ENCODE results near the gene KRT37. TPM values are rescaled to one million over a fixed set of nuclear protein-coding genes. Genes with fewer than 3 reads are reported as not detected.
"Not testable (repeated sequence)": the region's sequence is repeated elsewhere in the genome, so short reads cannot be mapped to it uniquely, and the experiment has no call there.

The KRT37 gene
- total RNA-seq, 1 donor from 2014 or later = not detected

DNA sequence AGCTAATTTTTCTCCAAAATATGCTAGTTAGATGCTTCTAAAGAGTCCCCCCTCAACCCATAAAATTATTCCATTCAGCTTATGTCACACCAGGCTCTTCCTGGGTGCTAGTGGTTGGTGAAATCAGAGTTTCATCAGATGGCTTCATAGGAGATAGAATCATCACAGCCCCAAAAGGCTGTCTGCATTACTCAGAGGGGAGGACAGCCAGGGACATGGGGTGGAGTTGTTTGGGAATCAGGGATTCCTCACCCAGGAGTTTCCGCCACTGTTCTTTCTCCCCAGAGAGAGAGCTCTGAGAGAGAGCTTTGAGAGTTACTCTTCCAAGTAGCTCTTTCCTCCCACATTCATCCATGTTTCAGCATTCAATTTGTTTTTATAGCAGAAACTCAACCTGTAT lies 42.0 kb downstream of the KRT37 start:
- H3K27me3 Mint-ChIP-seq = peaks cover 6% of the 10 kb centered on the region
- no peak overlapping the region for H3K27ac Mint-ChIP-seq
- no peaks in the 10 kb centered on the region for H3K36me3 Mint-ChIP-seq
- TF ChIP-seq, protein P1, sequence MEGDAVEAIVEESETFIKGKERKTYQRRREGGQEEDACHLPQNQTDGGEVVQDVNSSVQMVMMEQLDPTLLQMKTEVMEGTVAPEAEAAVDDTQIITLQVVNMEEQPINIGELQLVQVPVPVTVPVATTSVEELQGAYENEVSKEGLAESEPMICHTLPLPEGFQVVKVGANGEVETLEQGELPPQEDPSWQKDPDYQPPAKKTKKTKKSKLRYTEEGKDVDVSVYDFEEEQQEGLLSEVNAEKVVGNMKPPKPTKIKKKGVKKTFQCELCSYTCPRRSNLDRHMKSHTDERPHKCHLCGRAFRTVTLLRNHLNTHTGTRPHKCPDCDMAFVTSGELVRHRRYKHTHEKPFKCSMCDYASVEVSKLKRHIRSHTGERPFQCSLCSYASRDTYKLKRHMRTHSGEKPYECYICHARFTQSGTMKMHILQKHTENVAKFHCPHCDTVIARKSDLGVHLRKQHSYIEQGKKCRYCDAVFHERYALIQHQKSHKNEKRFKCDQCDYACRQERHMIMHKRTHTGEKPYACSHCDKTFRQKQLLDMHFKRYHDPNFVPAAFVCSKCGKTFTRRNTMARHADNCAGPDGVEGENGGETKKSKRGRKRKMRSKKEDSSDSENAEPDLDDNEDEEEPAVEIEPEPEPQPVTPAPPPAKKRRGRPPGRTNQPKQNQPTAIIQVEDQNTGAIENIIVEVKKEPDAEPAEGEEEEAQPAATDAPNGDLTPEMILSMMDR (conservative IDR thresholded peaks at IDR 0.05) = no peak
- no peak overlapping the region for H3K4me3 Mint-ChIP-seq
- no peak for DNase-seq (ENCODE audit: extremely low spot score, unreplicated experiment)
- H3K4me1 Mint-ChIP-seq (ENCODE audit: unreplicated experiment) = no peaks in the 10 kb centered on the region
- H3K9me3 Mint-ChIP-seq = peaks cover 7% of the 10 kb centered on the region

DNA sequence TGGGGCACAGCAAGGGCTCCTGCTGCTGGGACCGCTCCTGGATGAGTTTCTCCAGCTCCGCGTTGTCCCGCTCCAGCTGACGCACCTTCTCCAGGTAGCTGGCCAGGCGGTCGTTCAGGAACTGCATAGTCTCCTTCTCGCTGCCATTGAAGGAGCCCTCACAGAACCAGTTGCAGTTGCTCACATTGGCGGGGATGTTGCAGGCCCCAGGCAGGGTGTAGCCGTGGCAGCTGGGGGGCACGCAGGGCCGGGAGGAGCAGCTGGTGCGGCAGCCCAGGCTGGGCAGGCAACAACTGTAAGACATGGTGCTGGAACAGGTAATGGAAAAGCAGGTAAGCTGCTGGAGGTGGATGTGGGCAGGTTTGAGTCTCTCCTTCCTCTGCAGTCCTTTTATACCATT lies 42.4 kb downstream of the KRT37 start, which contains the start of gene KRT34:
KRT34 (minus strand) TSS at position 364 of the 400 bp plus-strand sequence; CDS start at position 304, 60 bp downstream.
- not testable (repeated sequence) for DNase-seq (ENCODE audit: extremely low spot score, unreplicated experiment); H3K9me3 Mint-ChIP-seq; H3K4me3 Mint-ChIP-seq

DNA sequence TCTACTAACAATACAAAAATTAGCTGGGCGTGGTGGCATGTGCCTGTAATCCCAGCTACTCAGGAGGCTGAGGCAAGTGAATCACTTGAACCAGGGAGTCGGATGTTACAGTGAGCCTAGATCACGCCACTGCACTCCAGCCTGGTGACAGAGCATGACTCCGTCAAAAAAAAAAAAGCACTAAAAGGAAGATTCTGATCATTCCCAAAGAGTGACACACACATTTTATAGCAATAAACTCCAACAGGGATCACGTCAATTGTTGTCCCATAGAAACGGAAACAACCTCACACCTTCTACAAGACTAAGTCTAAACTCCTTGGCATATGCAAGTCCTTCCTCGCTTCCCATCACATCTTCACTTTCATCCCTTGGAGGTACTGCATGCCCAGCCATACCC lies 44.3 kb downstream of the KRT37 start:
- H3K4me3 Mint-ChIP-seq; H3K36me3 Mint-ChIP-seq; H3K9me3 Mint-ChIP-seq; H3K27ac Mint-ChIP-seq; H3K4me1 Mint-ChIP-seq (ENCODE audit: unreplicated experiment); DNase-seq (ENCODE audit: extremely low spot score, unreplicated experiment); H3K27me3 Mint-ChIP-seq: not testable (repeated sequence)

More for the DNA sequence above, 42.4 kb downstream of the KRT37 start, which contains the start of gene KRT34:
- not testable (repeated sequence) for H3K27me3 Mint-ChIP-seq; H3K4me1 Mint-ChIP-seq (ENCODE audit: unreplicated experiment); H3K27ac Mint-ChIP-seq; H3K36me3 Mint-ChIP-seq

DNA sequence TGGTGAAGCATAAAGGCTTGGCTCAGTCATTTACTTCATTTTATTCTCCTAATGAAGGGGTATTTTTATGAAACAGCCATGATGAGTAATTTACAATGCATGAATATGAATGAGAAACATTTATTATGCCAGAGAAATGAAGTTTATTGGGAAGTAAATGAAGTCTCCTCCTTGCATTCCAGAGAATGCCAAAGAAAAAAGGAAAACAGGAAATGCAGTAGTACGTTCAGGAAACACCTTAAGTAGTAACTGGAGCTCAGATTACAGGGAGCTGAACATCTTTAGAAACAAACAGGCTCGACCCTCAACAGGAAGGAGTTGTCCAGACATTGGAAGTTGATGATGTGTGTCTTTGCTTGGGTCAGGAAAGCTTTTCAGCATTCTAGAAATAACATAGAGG lies 46.8 kb downstream of the KRT37 start:
- no peaks in the 10 kb centered on the region for H3K4me1 Mint-ChIP-seq (ENCODE audit: unreplicated experiment)
- no peaks in the 10 kb centered on the region for H3K36me3 Mint-ChIP-seq
- no peak overlapping the region for H3K4me3 Mint-ChIP-seq
- H3K9me3 Mint-ChIP-seq = peaks cover 4% of the 10 kb centered on the region
- DNase-seq (ENCODE audit: extremely low spot score, unreplicated experiment) = no peak
- H3K27me3 Mint-ChIP-seq = peaks cover 8% of the 10 kb centered on the region
- no peak overlapping the region for H3K27ac Mint-ChIP-seq
- TF ChIP-seq, protein P1 (conservative IDR thresholded peaks at IDR 0.05) = no peak

Other genes starting within 250 kb of the KRT37 start
- gene KRTAP4-2, start 246.4 kb downstream of the KRT37 start, total RNA-seq (ENCODE audit: low replicate concordance) = not detected in 2 replicates
- not detected in 2 replicates for gene KRTAP4-1, start 239.7 kb downstream of the KRT37 start, total RNA-seq (ENCODE audit: low replicate concordance)
- not detected in 2 replicates for gene KRTAP9-1, start 234.7 kb downstream of the KRT37 start, total RNA-seq (ENCODE audit: low replicate concordance)
- gene KRTAP9-2, start 197.9 kb downstream of the KRT37 start, total RNA-seq (ENCODE audit: low replicate concordance) = not detected in 2 replicates
- not detected in 2 replicates for gene KRTAP9-3, start 192.1 kb downstream of the KRT37 start, total RNA-seq (ENCODE audit: low replicate concordance)
- gene KRTAP9-8, start 186.6 kb downstream of the KRT37 start, total RNA-seq (ENCODE audit: low replicate concordance) = not detected in 2 replicates
- not detected in 2 replicates for gene KRTAP9-4, start 174.9 kb downstream of the KRT37 start, total RNA-seq (ENCODE audit: low replicate concordance)
- not detected in 2 replicates for gene KRTAP9-9, start 169.2 kb downstream of the KRT37 start, total RNA-seq (ENCODE audit: low replicate concordance)
- not detected in 2 replicates for gene KRTAP9-6, start 159.2 kb downstream of the KRT37 start, total RNA-seq (ENCODE audit: low replicate concordance)
- gene KRTAP9-7, start 148.9 kb downstream of the KRT37 start, total RNA-seq (ENCODE audit: low replicate concordance) = not detected in 2 replicates
- gene KRTAP29-1, start 121.7 kb downstream of the KRT37 start, total RNA-seq (ENCODE audit: low replicate concordance) = not detected in 2 replicates
- not detected in 2 replicates for gene KRTAP16-1, start 115.3 kb downstream of the KRT37 start, total RNA-seq (ENCODE audit: low replicate concordance)
- gene KRTAP17-1, start 108.9 kb downstream of the KRT37 start, total RNA-seq (ENCODE audit: low replicate concordance) = not detected in 2 replicates
- 0.24 and 1.9 TPM in 2 replicates for gene KRT33A, start 73.8 kb downstream of the KRT37 start, total RNA-seq (ENCODE audit: low replicate concordance)
- not detected in 2 replicates for gene KRT33B, start 54.8 kb downstream of the KRT37 start, total RNA-seq (ENCODE audit: low replicate concordance)
- not detected in 2 replicates for gene KRT34, start 42.3 kb downstream of the KRT37 start, total RNA-seq (ENCODE audit: low replicate concordance)
- gene KRT31, start 27.0 kb downstream of the KRT37 start, total RNA-seq (ENCODE audit: low replicate concordance) = 0.79 TPM in 1 of 2 replicates, not detected in the other
- gene KRT38, start 16.4 kb upstream of the KRT37 start, total RNA-seq (ENCODE audit: low replicate concordance) = not detected in 2 replicates
- gene KRT32, start 42.8 kb upstream of the KRT37 start, total RNA-seq (ENCODE audit: low replicate concordance) = 0.17 and 0.83 TPM in 2 replicates
- gene KRT35, start 56.6 kb upstream of the KRT37 start, total RNA-seq (ENCODE audit: low replicate concordance) = not detected in 2 replicates
- gene KRT36, start 65.3 kb upstream of the KRT37 start, total RNA-seq (ENCODE audit: low replicate concordance) = 0.17 and 0.83 TPM in 2 replicates
- 869 and 1,618 TPM in 2 replicates for gene KRT13, start 81.0 kb upstream of the KRT37 start, total RNA-seq (ENCODE audit: low replicate concordance)
- gene KRT15, start 94.3 kb upstream of the KRT37 start, total RNA-seq (ENCODE audit: low replicate concordance) = 208 and 840 TPM in 2 replicates
- gene KRT19, start 103.7 kb upstream of the KRT37 start, total RNA-seq (ENCODE audit: low replicate concordance) = 750 and 2,036 TPM in 2 replicates
- gene KRT9, start 147.5 kb upstream of the KRT37 start, total RNA-seq (ENCODE audit: low replicate concordance) = 0.85 and 7.4 TPM in 2 replicates
- 0.19 and 0.64 TPM in 2 replicates for gene KRT14, start 162.3 kb upstream of the KRT37 start, total RNA-seq (ENCODE audit: low replicate concordance)
- 1.5 and 9.2 TPM in 2 replicates for gene KRT16, start 188.2 kb upstream of the KRT37 start, total RNA-seq (ENCODE audit: low replicate concordance)
- gene KRT17, start 200.0 kb upstream of the KRT37 start, total RNA-seq (ENCODE audit: low replicate concordance) = 512 and 3,327 TPM in 2 replicates

Data from type B pancreatic cell (in vitro differentiated cells).